ENCODE measurements around the gene EXOC1L.

EXOC1L gene, protein sequence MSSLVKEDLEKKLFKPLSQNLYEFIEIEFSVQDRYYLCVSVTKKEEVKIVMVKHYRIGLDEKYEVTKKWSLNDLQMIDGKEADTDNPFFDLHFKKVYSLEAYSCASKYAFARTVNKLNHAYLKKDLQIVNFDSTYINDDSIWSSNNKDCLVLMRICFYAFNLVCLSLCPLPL

DNA sequence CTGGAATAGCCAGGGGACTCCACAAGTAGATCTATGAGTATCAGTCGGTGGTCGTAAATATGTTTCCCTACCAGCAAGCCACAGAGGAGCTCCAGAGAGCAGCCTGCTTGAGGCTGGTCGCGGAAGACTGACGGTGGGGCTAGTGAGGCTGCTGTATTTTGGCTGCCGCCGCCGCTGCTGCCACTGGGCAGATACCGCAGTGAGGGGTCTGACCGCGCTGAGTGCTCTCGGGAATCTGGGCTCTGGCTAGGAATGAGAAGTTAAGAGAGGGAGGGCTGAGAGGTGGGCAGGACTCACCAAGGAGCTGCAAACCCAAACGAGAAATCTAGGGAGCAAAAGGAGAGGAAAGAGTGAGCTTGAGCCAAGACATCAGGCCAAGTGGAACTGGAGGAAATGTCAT lies at the start of gene EXOC1L:
TSS of gene EXOC1L (plus strand) at position 157 of the 400 bp plus-strand sequence. CDS start at position 394, 237 bp downstream.
- DNase-seq, result no peak

DNA sequence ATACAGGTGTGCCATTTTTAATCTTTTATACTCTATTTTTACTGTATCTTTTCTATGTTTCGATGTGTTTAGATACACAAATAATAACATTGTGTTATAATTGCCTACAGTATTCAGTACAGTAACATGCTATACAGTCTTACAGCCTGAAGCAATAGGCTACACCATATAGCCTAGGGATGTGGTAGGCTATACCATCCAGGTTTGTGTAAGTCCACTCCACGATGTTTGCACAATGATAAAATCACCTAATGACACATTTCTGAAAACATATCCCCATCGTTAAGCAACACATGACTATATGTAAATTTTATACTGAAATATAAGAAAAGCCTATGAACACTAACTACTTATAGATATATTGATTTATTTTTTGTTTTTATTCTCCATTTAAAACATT lies 48.9 kb upstream of the EXOC1L start:
- no peak for DNase-seq

DNA sequence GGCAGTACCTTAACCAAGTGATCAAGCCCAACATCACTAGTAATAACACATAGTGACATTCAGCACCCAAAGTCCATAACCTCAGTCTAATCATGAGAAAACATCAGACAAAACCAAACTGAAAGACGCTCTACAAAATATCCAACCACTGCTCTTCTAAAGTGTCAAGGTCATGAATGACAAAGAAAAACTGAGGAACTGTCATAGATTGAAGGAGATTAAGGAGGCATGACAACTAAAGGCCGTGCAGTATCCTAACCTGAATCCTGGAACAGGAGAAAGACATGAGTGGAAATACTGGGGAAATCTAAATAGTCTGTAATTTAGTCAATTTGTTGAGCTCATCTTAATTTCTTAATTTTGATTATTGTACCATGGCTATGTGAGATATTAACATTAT lies 38.2 kb upstream of the EXOC1L start:
- no peak for DNase-seq

GRCh38 chr4:55781812-55782211 lies 37.8 kb upstream of the EXOC1L start:
- DNase-seq, result peak; percentile 4

- DNase-seq, result no peak
Observed at GRCh38 chr4:55783584-55783983, 36.0 kb upstream of the EXOC1L start.

- no peak for DNase-seq
Observed at GRCh38 chr4:55784747-55785146, 34.8 kb upstream of the EXOC1L start.

GRCh38 chr4:55791666-55792065 lies 27.9 kb upstream of the EXOC1L start:
- DNase-seq, result no peak

DNA sequence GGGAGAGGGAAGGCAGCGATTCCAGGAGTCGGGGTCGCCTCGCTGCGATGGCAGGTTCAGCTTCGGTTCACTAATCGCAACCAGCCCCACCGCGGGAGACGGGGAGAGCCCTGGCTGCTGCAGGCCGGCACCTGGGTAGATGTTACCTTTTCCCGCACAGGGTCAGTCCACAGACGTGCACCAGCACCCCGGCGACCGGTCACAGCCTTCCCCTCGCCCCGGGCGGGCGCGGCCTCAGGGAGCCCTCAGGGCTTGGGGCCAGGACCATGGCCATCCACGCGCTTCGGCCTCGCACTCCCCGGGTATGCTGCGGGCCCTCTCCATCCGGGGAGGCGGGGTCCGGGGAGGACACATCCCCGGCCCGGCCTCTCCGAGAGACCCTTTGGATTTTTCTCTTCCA lies 26.1 kb upstream of the EXOC1L start:
- DNase-seq, result no peak

DNA sequence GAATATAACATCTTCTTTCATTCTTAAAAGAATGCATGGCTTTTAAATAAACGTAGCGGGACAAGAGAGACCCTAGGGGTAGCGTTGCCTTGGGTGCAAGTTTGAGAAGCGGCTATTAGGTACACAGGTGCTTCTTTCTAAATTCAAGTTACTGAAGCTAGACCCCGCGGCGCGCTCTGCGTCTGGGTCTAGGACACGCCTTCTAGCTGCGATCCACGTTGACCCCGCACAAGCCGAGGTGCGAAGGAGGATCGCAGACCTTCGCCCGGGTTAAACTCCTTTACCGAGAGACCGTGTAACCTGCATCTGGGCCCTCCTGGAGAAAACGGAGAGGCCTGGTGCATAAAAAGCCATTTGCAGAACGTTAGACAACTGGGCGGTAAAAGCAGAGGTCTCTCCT lies 25.5 kb upstream of the EXOC1L start:
- no peak for DNase-seq

DNA sequence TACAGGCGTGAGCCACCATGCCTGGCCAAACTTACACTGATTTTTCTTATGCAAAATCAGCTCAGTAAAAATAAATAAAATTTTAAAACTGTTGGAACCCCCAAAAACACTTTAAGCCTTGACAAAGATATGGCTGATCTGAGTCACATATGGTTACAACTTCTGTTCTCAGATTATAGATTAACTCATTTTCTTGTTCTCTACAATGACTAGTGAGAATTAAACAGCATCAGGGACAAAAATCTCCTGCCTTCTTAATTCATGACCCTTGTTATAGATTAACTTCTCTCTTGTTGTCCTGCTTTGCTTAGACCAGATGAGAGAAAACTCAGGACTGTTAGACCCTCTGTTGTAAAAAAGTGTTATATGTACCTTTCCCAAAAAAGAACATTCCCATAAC lies 24.2 kb upstream of the EXOC1L start:
- DNase-seq, result no peak

- DNase-seq, result no peak
Observed at GRCh38 chr4:55801498-55801897, 18.1 kb upstream of the EXOC1L start.

- no peak for DNase-seq
Observed at GRCh38 chr4:55807556-55807955, 12.0 kb upstream of the EXOC1L start.

- no peak for DNase-seq
Observed at GRCh38 chr4:55808186-55808585, 11.4 kb upstream of the EXOC1L start.

- no peak for DNase-seq
Observed at GRCh38 chr4:55808632-55809031, 11.0 kb upstream of the EXOC1L start.

DNA sequence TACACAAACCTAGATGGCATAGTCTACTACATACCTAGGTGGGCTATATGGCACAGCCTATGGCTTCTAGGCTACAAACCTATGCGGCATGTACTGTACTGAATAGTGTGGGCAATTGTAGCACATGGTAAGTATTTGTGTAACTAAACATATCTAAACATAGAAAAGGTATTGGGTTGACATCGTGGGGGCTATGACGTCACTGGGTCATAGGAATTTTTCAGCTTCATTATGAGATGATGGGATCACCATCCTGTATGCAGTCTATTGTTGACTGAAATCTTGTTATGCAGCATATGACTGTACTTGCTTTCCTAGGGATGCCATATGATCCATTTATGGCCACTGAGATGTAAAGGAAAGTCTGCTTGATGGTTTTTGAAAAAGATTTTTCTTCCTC lies 1.9 kb upstream of the EXOC1L start:
- DNase-seq, result no peak

- no peak for DNase-seq
Observed at GRCh38 chr4:55820279-55820678, 689 bp downstream of the EXOC1L start.

DNA sequence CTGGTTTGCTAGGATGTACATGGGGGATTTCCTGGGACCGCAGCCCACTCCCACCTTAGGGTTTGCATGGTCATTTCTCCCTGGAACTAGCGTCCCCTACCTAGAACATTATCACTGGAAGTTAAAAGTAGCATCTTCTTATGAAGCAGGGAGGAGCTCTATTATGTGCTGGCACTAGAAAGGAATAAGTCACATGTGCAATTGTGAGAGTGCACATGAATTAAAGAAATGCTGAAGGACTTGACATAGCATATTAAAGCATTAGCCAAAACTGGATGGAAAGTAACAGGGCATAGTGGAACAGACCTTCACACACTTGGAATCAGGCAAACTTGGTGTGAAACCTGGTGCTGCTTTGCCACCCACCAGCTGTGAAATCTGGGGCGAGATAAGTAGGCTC lies 2.7 kb downstream of the EXOC1L start:
- DNase-seq, result no peak

- DNase-seq, result no peak
Observed at GRCh38 chr4:55824865-55825264, 5.3 kb downstream of the EXOC1L start.

GRCh38 chr4:55826986-55827385 lies 7.4 kb downstream of the EXOC1L start:
- DNase-seq, result no peak

DNA sequence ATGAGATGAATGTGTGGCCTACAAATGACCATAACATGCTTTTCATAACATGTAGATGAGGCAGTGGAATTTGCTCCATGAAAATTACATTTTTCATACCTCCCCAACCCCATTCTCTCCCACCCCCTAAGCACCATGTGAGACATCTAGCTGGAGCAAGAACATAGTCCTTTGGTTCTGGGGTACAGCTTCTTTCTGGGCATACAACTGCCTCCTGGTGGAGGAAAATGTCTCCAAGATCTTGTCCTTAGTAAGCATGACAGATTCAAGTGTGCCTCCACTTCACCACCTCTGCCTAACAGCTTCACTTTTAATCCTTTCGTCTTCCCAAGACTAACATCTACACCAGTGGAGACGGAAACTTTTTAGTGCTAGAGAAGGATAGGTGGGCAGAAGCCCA lies 8.0 kb downstream of the EXOC1L start:
- no peak for DNase-seq

GRCh38 chr4:55830048-55830447 lies 10.5 kb downstream of the EXOC1L start:
- no peak for DNase-seq

GRCh38 chr4:55830716-55831115 lies 11.1 kb downstream of the EXOC1L start:
- DNase-seq, result no peak

DNA sequence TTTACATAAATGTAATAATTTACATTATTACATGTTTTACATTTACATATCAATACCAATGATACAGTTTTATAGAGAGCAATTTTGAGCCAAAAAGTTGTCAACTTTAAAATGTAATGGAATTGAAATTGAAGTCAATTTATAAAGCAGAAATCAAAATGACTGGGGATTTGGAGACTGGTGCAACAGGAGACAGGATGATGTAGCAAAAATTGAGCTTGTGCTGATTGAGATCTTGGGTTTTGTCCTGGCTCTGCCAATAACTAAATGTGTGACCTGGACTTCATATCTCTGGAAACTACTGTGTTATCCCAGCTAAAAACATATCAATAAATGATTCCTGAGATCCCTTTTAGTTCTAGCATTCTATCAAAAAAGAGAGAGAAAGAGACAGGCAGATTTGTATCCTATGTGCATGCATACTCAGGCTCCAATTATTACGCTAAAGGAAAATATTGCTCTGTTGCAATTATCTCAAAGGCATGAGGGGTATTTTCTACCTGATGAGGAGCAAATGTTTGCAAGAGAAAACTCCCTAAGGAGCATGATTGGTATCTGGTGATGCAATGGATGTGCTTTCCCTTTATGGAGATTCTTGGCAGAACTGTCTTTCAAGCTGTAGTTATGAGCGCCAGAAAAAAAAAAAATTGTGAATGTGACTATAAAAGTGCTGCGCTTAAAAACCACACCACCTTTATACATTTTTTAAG lies 14.7 kb downstream of the EXOC1L start:
- DNase-seq, result no peak

- no peak for DNase-seq
Observed at GRCh38 chr4:55837903-55838302, 18.3 kb downstream of the EXOC1L start.

- no peak for DNase-seq
Observed at GRCh38 chr4:55838356-55838755, 18.8 kb downstream of the EXOC1L start.
